Neural progenitor cell (in vitro differentiated cells): ENCODE results near the gene DNASE2.

Experiments
- CTCF ChIP-seq: fragments of 200-600 bp; sonication (generic); IDR thresholded peaks from 2 replicates; pipeline ENCODE4 v1.5.1; 2017; ENCODE audit warnings: antibody characterized with exemption, mild to moderate bottlenecking
- EZH2 ChIP-seq: fragments of 200-600 bp; sonication (generic); IDR thresholded peaks from 2 replicates; pipeline ENCODE4 v1.6.1; 2017; ENCODE audit warnings: antibody characterized with exemption, mild to moderate bottlenecking, moderate library complexity
- EZH2phosphoT487 ChIP-seq: fragments of 200-600 bp; sonication (generic); IDR thresholded peaks from 2 replicates; pipeline ENCODE4 v1.6.1; 2017; ENCODE audit warnings: antibody characterized with exemption

GRCh38 chr19:12881172-12881808 is at the start of gene DNASE2:
- TF ChIP-seq CTCF (no peak), EZH2 (no peak), EZH2phosphoT487 (no peak)
